Neural progenitor cell (in vitro differentiated cells): ENCODE data around the gene CLIP4. TPM values are rescaled to one million over a fixed set of nuclear protein-coding genes. Genes with fewer than 3 reads are reported as not detected.

Experiments
- DNase-seq: peaks from one replicate; pipeline ENCODE4 v3.0.0-alpha.2; 2016; ENCODE audit warnings: low spot score
- H2AFZ ChIP-seq: fragments of 200-600 bp; sonication (generic); replicated peaks from 2 replicates; pipeline ENCODE4 v1.6.1; 2016; ENCODE audit warnings: antibody characterized with exemption
- H3F3A ChIP-seq: fragments of 200-600 bp; sonication (generic); 2 replicates; pipeline ENCODE4 v1.6.1; 2016; ENCODE audit warnings: antibody characterized with exemption, low read depth
- H3K27ac ChIP-seq: fragments of 200-600 bp; sonication (generic); 2 replicates; pipeline ENCODE4 v1.5.1; 2016; ENCODE audit warnings: mild to moderate bottlenecking
- H3K27me3 ChIP-seq: fragments of 200-600 bp; sonication (generic); 2 replicates; pipeline ENCODE4 v1.6.1; 2016; ENCODE audit warnings: mild to moderate bottlenecking, moderate library complexity
- H3K36me3 ChIP-seq: fragments of 200-600 bp; sonication (generic); 2 replicates; pipeline ENCODE4 v1.5.1; 2016
- H3K4me1 ChIP-seq: fragments of 200-600 bp; sonication (generic); 2 replicates; pipeline ENCODE4 v1.6.1; 2016; ENCODE audit warnings: mixed run types
- H3K4me2 ChIP-seq: fragments of 200-600 bp; sonication (generic); 2 replicates; pipeline ENCODE4 v1.6.1; 2016
- H3K4me3 ChIP-seq: fragments of 200-600 bp; sonication (generic); 2 replicates; pipeline ENCODE4 v1.5.1; 2016
- H3K79me2 ChIP-seq: fragments of 200-600 bp; sonication (generic); 2 replicates; pipeline ENCODE4 v1.6.1; 2016; ENCODE audit warnings: low read depth
- H3K9ac ChIP-seq: fragments of 200-600 bp; sonication (generic); 2 replicates; pipeline ENCODE4 v1.6.1; 2016
- H3K9me3 ChIP-seq: fragments of 200-600 bp; sonication (generic); 2 replicates; pipeline ENCODE4 v1.5.1; 2016; ENCODE audit warnings: low read depth
- H4K20me1 ChIP-seq: fragments of 200-600 bp; sonication (generic); 2 replicates; pipeline ENCODE4 v1.6.1; 2016; ENCODE audit warnings: low read depth
- H3K27ac Mint-ChIP-seq: 3 replicates; pipeline ENCODE4 v1.8.0; 2021; ENCODE audit warnings: mixed read lengths
- H3K27me3 Mint-ChIP-seq: 2 replicates; pipeline ENCODE4 v1.8.0; 2022; ENCODE audit warnings: low read depth, mild to moderate bottlenecking, inconsistent platforms, moderate library complexity, mixed read lengths; ENCODE audit not compliant: insufficient read depth
- H3K36me3 Mint-ChIP-seq: 3 replicates; pipeline ENCODE4 v1.8.0; 2021; ENCODE audit warnings: mixed read lengths
- H3K4me1 Mint-ChIP-seq: 3 replicates; pipeline ENCODE4 v1.8.0; 2021; ENCODE audit warnings: mixed read lengths
- H3K4me3 Mint-ChIP-seq: 3 replicates; pipeline ENCODE4 v1.8.0; 2021; ENCODE audit warnings: mild to moderate bottlenecking, moderate library complexity, mixed read lengths
- H3K9me3 Mint-ChIP-seq: 3 replicates; pipeline ENCODE4 v1.8.0; 2020; ENCODE audit warnings: mixed read lengths
- CTCF ChIP-seq: fragments of 200-600 bp; sonication (generic); IDR thresholded peaks from 2 replicates; pipeline ENCODE4 v1.5.1; 2017; ENCODE audit warnings: antibody characterized with exemption, mild to moderate bottlenecking
- EZH2 ChIP-seq: fragments of 200-600 bp; sonication (generic); IDR thresholded peaks from 2 replicates; pipeline ENCODE4 v1.6.1; 2017; ENCODE audit warnings: antibody characterized with exemption, mild to moderate bottlenecking, moderate library complexity
- EZH2phosphoT487 ChIP-seq: fragments of 200-600 bp; sonication (generic); IDR thresholded peaks from 2 replicates; pipeline ENCODE4 v1.6.1; 2017; ENCODE audit warnings: antibody characterized with exemption
- total RNA-seq: library from RNA; depleted of rRNA; stranded (reverse); fragments of >200 nt; gene quantifications from 2 replicates; pipeline ENCODE4 v1.2.3, GENCODE V29; 2015; ENCODE audit warnings: low replicate concordance

CLIP4 gene
- total RNA-seq, 1 donor from 2014 or later, result 2.1 TPM

DNA sequence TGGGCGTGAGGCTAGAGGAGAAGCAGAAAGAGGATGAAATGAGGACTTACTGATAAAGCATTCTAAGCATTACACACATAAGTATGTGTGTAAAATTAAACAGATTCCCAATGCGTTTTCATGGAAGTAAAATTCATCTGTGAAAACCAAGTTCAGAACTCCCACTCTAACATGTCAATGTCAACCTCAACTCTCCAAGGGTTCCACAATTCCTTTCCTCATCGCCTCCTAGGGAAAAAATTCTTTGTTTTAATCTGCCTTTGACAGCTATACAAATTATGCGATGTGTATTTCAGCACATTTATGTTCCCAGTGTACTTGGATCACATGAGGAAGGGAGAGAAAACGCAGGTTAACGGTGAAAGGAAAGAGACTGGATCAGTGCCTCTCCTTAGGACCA is 76.6 kb downstream of the CLIP4 start:
- Mint-ChIP-seq H3K27ac (no peak overlapping the region), H3K36me3 (peaks cover 4% of the 10 kb centered on the region), H3K27me3 (peaks cover 3% of the 10 kb centered on the region), H3K9me3 (peaks cover 4% of the 10 kb centered on the region), H3K4me3 (no peak overlapping the region), H3K4me1 (no peaks in the 10 kb centered on the region)
- Histone ChIP-seq H3K9ac (no peak overlapping the region), H3F3A (no peaks in the 10 kb centered on the region), H3K79me2 (no peaks in the 10 kb centered on the region), H3K4me1 (no peaks in the 10 kb centered on the region), H3K4me3 (no peak overlapping the region), H2AFZ (no peak overlapping the region), H3K27ac (no peak overlapping the region), H4K20me1 (no peaks in the 10 kb centered on the region), H3K9me3 (no peaks in the 10 kb centered on the region), H3K36me3 (no peaks in the 10 kb centered on the region), H3K27me3 (no peaks in the 10 kb centered on the region), H3K4me2 (no peak overlapping the region)
- TF ChIP-seq EZH2phosphoT487 (no peak), CTCF (no peak), EZH2 (no peak)
- no peak for DNase-seq

DNA sequence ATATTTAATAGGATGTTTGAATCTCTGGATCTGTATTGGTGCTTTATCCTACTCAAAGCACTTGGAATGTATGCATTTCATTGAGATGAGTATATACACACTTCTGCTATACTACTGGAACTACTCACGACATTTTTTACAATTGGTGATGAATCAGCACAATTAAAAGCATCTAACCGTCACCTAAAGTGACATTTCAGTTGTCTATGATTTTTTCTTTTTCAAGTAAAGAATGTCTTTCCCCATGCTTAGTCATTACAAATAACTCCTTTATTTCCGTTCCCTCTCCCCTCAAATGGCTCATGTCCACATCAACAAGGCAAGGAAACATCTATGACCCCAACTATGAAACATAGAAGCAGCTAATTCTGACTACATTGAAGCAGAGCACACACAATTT is 77.3 kb downstream of the CLIP4 start:
- H3K4me1 ChIP-seq, result no peaks in the 10 kb centered on the region
- no peak overlapping the region for H3K27ac ChIP-seq
- H3K27ac Mint-ChIP-seq, result no peak overlapping the region
- no peaks in the 10 kb centered on the region for H3K4me1 Mint-ChIP-seq
- no peaks in the 10 kb centered on the region for H3K36me3 ChIP-seq
- H2AFZ ChIP-seq, result no peak overlapping the region
- H3K9me3 Mint-ChIP-seq, result peaks cover 2% of the 10 kb centered on the region
- no peak for DNase-seq
- no peak overlapping the region for H3K4me3 Mint-ChIP-seq
- peaks cover 4% of the 10 kb centered on the region for H3K36me3 Mint-ChIP-seq
- H3F3A ChIP-seq, result no peaks in the 10 kb centered on the region
- H3K27me3 ChIP-seq, result no peaks in the 10 kb centered on the region
- H3K4me3 ChIP-seq, result no peak overlapping the region
- no peaks in the 10 kb centered on the region for H4K20me1 ChIP-seq
- no peak overlapping the region for H3K9ac ChIP-seq
- peaks cover 3% of the 10 kb centered on the region for H3K27me3 Mint-ChIP-seq
- H3K4me2 ChIP-seq, result no peak overlapping the region
- no peaks in the 10 kb centered on the region for H3K9me3 ChIP-seq
- no peaks in the 10 kb centered on the region for H3K79me2 ChIP-seq
- no peak for TF ChIP-seq EZH2
- no peak for TF ChIP-seq CTCF
- TF ChIP-seq EZH2phosphoT487, result no peak

DNA sequence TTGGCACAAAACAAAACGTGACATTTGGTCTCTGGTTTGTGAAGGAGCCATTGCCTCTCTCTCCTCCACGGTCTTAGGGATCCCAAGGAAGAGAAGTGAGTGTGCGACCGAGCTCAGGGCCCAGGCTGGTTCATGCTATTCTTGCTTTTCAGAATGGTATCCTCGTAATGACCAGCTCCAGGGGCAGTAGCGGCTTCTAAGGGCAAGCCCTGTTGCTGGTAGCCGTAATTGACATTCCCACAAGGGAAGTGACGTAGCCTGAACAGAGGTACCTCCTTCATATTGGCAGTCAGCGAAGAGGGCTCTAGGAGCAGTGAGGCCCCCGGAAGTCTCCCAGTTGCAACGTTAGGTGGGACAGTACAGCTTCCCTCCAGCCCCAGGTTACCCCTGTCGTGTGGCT is 77.9 kb downstream of the CLIP4 start:
- Mint-ChIP-seq H3K27me3 (peaks cover 3% of the 10 kb centered on the region), H3K27ac (no peak overlapping the region), H3K4me1 (no peaks in the 10 kb centered on the region), H3K36me3 (peaks cover 2% of the 10 kb centered on the region), H3K4me3 (no peak overlapping the region), H3K9me3 (no peaks in the 10 kb centered on the region)
- TF ChIP-seq CTCF (no peak), EZH2 (no peak), EZH2phosphoT487 (no peak)
- Histone ChIP-seq H3K4me1 (no peaks in the 10 kb centered on the region), H3K4me2 (no peak overlapping the region), H3K9ac (no peak overlapping the region), H3K79me2 (no peaks in the 10 kb centered on the region), H3K4me3 (no peak overlapping the region), H4K20me1 (no peaks in the 10 kb centered on the region), H2AFZ (peak overlapping the region; percentile 26), H3F3A (no peaks in the 10 kb centered on the region), H3K9me3 (no peaks in the 10 kb centered on the region), H3K27ac (no peak overlapping the region), H3K27me3 (no peaks in the 10 kb centered on the region), H3K36me3 (no peaks in the 10 kb centered on the region)
- DNase-seq, result no peak

GRCh38 chr2:29193681-29194080 is 78.5 kb downstream of the CLIP4 start:
- no peaks in the 10 kb centered on the region for H3F3A ChIP-seq
- Mint-ChIP-seq H3K9me3 (no peaks in the 10 kb centered on the region), H3K36me3 (peaks cover 2% of the 10 kb centered on the region), H3K27ac (no peak overlapping the region), H3K27me3 (peaks cover 3% of the 10 kb centered on the region), H3K4me3 (no peak overlapping the region), H3K4me1 (no peaks in the 10 kb centered on the region)
- H3K9me3 ChIP-seq, result no peaks in the 10 kb centered on the region
- H3K4me3 ChIP-seq, result no peak overlapping the region
- no peaks in the 10 kb centered on the region for H3K79me2 ChIP-seq
- H3K4me1 ChIP-seq, result no peaks in the 10 kb centered on the region
- no peaks in the 10 kb centered on the region for H3K27me3 ChIP-seq
- no peak overlapping the region for H2AFZ ChIP-seq
- no peak overlapping the region for H3K4me2 ChIP-seq
- no peaks in the 10 kb centered on the region for H4K20me1 ChIP-seq
- H3K36me3 ChIP-seq, result no peaks in the 10 kb centered on the region
- DNase-seq, result no peak
- no peak overlapping the region for H3K9ac ChIP-seq
- TF ChIP-seq EZH2phosphoT487 (no peak), CTCF (no peak), EZH2 (no peak)
- H3K27ac ChIP-seq, result no peak overlapping the region
